ENCODE results near the gene CXCL9.

Gene CXCL9

DNA sequence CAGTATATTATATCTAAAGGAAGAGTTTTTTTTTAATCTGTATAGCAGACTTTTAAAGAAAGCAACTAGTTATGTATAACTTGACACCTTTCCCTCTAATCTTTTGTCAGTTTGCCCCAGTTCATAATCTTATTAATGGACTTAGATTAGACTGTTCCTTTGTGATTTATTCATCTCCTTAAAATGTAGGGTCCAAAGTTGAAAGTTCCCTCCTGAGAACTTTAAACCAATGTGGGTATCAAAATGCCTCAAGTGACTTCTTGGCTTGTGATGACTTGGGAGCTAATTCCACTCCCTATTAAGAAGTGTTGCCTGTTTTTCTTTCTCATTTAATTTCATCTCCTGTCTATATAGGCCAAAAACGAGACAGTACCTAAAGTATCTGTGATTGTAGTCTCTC, 10.2 kb downstream of the CXCL9 start:
- Histone ChIP-seq H3K9me2 (replicated peaks; ENCODE audit: insufficient read depth, low read length) (no peaks in the 10 kb centered on the region), H3K9ac (ENCODE audit: low read length) (no peak overlapping the region), H3F3A (ENCODE audit: insufficient read depth, low read length) (no peaks in the 10 kb centered on the region), H3K4me3 (ENCODE audit: low read length) (no peak overlapping the region), H3K27me3 (replicated peaks; ENCODE audit: insufficient read depth, low read length) (no peaks in the 10 kb centered on the region; the same call in 1 of the 2 replicates), H3K9me3 (replicated peaks; ENCODE audit: insufficient read depth, low read length) (no peaks in the 10 kb centered on the region), H4K20me1 (ENCODE audit: insufficient read depth, low read length) (no peaks in the 10 kb centered on the region), H3K4me2 (ENCODE audit: low read depth, low read length) (no peak overlapping the region), H3K79me2 (ENCODE audit: low read length) (no peaks in the 10 kb centered on the region), H3K4me1 (ENCODE audit: low read length) (no peaks in the 10 kb centered on the region), H3K36me3 (replicated peaks; ENCODE audit: insufficient read depth, low read length) (no peaks in the 10 kb centered on the region), H2AFZ (ENCODE audit: low read length) (no peak overlapping the region), H3K27ac (ENCODE audit: low read length) (no peak overlapping the region)
- TF ChIP-seq, protein P1, sequence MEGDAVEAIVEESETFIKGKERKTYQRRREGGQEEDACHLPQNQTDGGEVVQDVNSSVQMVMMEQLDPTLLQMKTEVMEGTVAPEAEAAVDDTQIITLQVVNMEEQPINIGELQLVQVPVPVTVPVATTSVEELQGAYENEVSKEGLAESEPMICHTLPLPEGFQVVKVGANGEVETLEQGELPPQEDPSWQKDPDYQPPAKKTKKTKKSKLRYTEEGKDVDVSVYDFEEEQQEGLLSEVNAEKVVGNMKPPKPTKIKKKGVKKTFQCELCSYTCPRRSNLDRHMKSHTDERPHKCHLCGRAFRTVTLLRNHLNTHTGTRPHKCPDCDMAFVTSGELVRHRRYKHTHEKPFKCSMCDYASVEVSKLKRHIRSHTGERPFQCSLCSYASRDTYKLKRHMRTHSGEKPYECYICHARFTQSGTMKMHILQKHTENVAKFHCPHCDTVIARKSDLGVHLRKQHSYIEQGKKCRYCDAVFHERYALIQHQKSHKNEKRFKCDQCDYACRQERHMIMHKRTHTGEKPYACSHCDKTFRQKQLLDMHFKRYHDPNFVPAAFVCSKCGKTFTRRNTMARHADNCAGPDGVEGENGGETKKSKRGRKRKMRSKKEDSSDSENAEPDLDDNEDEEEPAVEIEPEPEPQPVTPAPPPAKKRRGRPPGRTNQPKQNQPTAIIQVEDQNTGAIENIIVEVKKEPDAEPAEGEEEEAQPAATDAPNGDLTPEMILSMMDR (IDR thresholded peaks at IDR 0.05; ENCODE audit: low read length) = no peak
- TF ChIP-seq EZH2phosphoT487 (IDR thresholded peaks at IDR 0.05; ENCODE audit: low read length) = no peak
- TF ChIP-seq EZH2 (optimal IDR thresholded peaks at IDR 0.05; ENCODE audit: low read depth, low read length) = no peak
- no peak for DNase-seq

DNA sequence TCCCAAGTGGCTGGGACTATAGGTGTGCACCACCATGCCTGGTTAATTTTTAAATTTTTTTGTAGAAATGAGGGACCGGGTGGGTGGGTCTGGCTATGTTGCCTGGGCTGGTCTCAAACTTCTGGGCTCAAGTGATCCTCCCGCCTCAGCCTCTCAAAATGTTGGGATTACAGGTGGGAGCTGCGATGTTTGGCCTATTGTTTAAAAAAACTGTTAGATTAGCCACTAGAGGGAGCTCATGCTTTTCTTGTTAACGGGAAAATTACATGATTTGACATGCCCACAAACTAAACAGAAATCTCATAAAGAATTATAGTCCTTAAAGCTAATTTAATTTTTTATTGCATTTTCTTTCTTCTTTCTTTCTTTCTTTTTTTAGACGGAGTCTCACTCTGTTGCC, 11.6 kb downstream of the CXCL9 start:
- H3K36me3 ChIP-seq (replicated peaks; ENCODE audit: insufficient read depth, low read length) = no peaks in the 10 kb centered on the region
- H3K4me1 ChIP-seq (ENCODE audit: low read length) = no peaks in the 10 kb centered on the region
- H3K9me2 ChIP-seq (replicated peaks; ENCODE audit: insufficient read depth, low read length) = no peaks in the 10 kb centered on the region
- H3K9me3 ChIP-seq (replicated peaks; ENCODE audit: insufficient read depth, low read length) = no peaks in the 10 kb centered on the region
- peak; percentile 71 for DNase-seq
- no peak overlapping the region for H3K27ac ChIP-seq (ENCODE audit: low read length)
- TF ChIP-seq EZH2 (optimal IDR thresholded peaks at IDR 0.05; ENCODE audit: low read depth, low read length) = no peak
- TF ChIP-seq, protein P1 (IDR thresholded peaks at IDR 0.05; ENCODE audit: low read length) = peak; percentile 51
- no peak overlapping the region for H3K4me3 ChIP-seq (ENCODE audit: low read length)
- H3K9ac ChIP-seq (ENCODE audit: low read length) = no peak overlapping the region
- H3K79me2 ChIP-seq (ENCODE audit: low read length) = peaks cover under 1% of the 10 kb centered on the region
- no peak overlapping the region for H2AFZ ChIP-seq (ENCODE audit: low read length)
- no peak overlapping the region for H3K4me2 ChIP-seq (ENCODE audit: low read depth, low read length)
- H3K27me3 ChIP-seq (replicated peaks; ENCODE audit: insufficient read depth, low read length) = no peaks in the 10 kb centered on the region; the same call in 1 of the 2 replicates
- H4K20me1 ChIP-seq (ENCODE audit: insufficient read depth, low read length) = no peaks in the 10 kb centered on the region
- H3F3A ChIP-seq (ENCODE audit: insufficient read depth, low read length) = no peaks in the 10 kb centered on the region

DNA sequence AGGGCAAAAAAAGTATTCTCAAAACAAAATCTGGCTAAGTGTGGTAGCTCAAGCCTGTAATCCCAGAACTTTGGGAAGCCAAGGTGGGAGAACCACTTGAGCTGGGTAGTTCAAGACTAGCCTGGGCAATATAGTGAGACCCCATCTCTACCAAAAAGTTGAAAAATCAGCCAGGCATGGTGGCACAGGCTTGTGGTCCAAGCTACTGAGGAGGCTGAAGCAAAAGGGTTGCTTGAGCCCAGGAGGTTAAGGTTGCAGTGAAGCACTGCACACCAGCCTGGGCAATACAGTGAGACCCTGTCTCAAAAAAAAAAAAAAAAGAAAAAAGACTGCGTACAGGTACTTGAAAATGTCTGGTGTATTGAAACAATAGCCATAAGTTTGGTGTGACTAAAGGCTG, 14.8 kb downstream of the CXCL9 start:
- H3K36me3 ChIP-seq (replicated peaks; ENCODE audit: insufficient read depth, low read length) = no peaks in the 10 kb centered on the region
- TF ChIP-seq EZH2phosphoT487 (IDR thresholded peaks at IDR 0.05; ENCODE audit: low read length) (no peak), EZH2 (optimal IDR thresholded peaks at IDR 0.05; ENCODE audit: low read depth, low read length) (no peak)
- TF ChIP-seq, protein P1 (IDR thresholded peaks at IDR 0.05; ENCODE audit: low read length) = no peak
- no peaks in the 10 kb centered on the region; the same call in 1 of the 2 replicates for H3K27me3 ChIP-seq (replicated peaks; ENCODE audit: insufficient read depth, low read length)
- H2AFZ ChIP-seq (ENCODE audit: low read length) = no peak overlapping the region
- H3K4me1 ChIP-seq (ENCODE audit: low read length) = peaks cover 12% of the 10 kb centered on the region
- no peaks in the 10 kb centered on the region for H4K20me1 ChIP-seq (ENCODE audit: insufficient read depth, low read length)
- no peak for DNase-seq
- H3F3A ChIP-seq (ENCODE audit: insufficient read depth, low read length) = no peaks in the 10 kb centered on the region
- no peak overlapping the region for H3K4me3 ChIP-seq (ENCODE audit: low read length)
- H3K9ac ChIP-seq (ENCODE audit: low read length) = no peak overlapping the region
- no peak overlapping the region for H3K4me2 ChIP-seq (ENCODE audit: low read depth, low read length)
- no peaks in the 10 kb centered on the region for H3K9me3 ChIP-seq (replicated peaks; ENCODE audit: insufficient read depth, low read length)
- H3K9me2 ChIP-seq (replicated peaks; ENCODE audit: insufficient read depth, low read length) = no peaks in the 10 kb centered on the region
- H3K79me2 ChIP-seq (ENCODE audit: low read length) = peaks cover 33% of the 10 kb centered on the region
- H3K27ac ChIP-seq (ENCODE audit: low read length) = no peak overlapping the region

Data from MM.1S (cell line).